ENCODE results near the gene MLNR. TPM values are rescaled to one million over a fixed set of nuclear protein-coding genes. Genes with fewer than 3 reads are reported as not detected.

Gene MLNR
- total RNA-seq, 1 experiment from 2014 or later = not detected

Small RNA genes within 50 kb of the gene (small RNA-seq; reads per million reads assigned to genes)
- 0 reads per million in 2 experiments for gene COX7CP1

Other genes starting within 250 kb of the MLNR start
- gene FNDC3A, start 244.4 kb upstream of the MLNR start, total RNA-seq (2014; rRNA removed; shearing (Covaris generic)) = 32.0 and 38.2 TPM in 2 replicates
- 6.9 and 9.4 TPM in 2 replicates for gene CDADC1, start 27.6 kb downstream of the MLNR start, total RNA-seq (2014; rRNA removed; shearing (Covaris generic))
- gene CAB39L, start 223.7 kb downstream of the MLNR start, total RNA-seq (2014; rRNA removed; shearing (Covaris generic)) = 5.7 and 6.7 TPM in 2 replicates
- 7.3 and 8.1 TPM in 2 replicates for gene SETDB2, start 223.9 kb downstream of the MLNR start, total RNA-seq (2014; rRNA removed; shearing (Covaris generic))

All from NCI-H460 (cell line).